AG09309 (cell line): ENCODE data around the gene LRRFIP2.

ENCODE experiments used
- DNase-seq: peaks from one replicate; pipeline ENCODE4 v3.0.0-alpha.2; 2010; ENCODE audit warnings: low read depth
- H3K4me3 ChIP-seq: 2 replicates; pipeline ENCODE4 v1.5.1; 2011; ENCODE audit warnings: mild to moderate bottlenecking, low read depth, low read length, moderate library complexity; ENCODE audit not compliant: control insufficient read depth
- TF ChIP-seq, protein P1 (sequence below): IDR thresholded peaks from 2 replicates; pipeline ENCODE4 v1.5.1; 2011; ENCODE audit warnings: mild to moderate bottlenecking, low read depth, low read length, inconsistent platforms; ENCODE audit not compliant: insufficient read depth, control insufficient read depth; ENCODE audit errors: missing control alignments

The LRRFIP2 gene

DNA sequence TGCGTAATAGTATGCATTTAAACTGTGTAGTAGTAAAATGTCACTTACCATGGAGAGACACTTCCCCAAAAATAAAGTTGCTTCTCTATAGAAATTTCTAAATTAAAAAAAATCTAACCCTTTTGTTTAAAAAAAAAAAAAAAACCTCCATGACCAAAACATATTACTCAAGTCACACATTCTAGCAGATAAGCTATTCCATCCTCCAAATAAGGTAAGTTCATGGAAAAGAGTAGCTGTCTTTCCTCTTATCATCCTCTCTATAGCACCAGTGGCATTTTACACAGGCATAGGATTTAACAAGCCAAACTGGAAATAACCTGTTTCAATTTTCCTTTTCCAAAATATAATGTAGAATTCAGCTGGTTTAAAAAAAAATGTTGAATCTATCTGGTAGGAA lies 57.4 kb downstream of the LRRFIP2 start:
- no peak for DNase-seq
- TF ChIP-seq, protein P1, sequence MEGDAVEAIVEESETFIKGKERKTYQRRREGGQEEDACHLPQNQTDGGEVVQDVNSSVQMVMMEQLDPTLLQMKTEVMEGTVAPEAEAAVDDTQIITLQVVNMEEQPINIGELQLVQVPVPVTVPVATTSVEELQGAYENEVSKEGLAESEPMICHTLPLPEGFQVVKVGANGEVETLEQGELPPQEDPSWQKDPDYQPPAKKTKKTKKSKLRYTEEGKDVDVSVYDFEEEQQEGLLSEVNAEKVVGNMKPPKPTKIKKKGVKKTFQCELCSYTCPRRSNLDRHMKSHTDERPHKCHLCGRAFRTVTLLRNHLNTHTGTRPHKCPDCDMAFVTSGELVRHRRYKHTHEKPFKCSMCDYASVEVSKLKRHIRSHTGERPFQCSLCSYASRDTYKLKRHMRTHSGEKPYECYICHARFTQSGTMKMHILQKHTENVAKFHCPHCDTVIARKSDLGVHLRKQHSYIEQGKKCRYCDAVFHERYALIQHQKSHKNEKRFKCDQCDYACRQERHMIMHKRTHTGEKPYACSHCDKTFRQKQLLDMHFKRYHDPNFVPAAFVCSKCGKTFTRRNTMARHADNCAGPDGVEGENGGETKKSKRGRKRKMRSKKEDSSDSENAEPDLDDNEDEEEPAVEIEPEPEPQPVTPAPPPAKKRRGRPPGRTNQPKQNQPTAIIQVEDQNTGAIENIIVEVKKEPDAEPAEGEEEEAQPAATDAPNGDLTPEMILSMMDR: no peak
- H3K4me3 ChIP-seq: no peak overlapping the region

DNA sequence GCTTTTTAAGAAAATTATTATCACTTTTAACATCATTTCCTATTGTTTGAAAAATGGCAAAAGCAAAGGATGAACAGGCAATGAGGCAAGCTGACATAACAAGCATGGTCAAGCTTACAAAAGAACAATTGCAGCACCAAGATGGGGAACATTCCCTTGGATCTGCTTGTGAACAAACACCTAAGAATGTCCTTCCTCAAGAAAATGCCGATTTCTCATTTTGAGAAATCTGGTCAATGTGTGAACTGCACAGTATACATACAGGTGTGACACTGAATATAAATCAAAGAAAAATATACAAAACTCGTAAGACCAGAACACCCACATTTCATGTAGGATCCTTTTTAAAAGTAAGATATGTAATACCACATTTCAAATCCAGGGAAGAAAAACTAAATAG lies 58.9 kb downstream of the LRRFIP2 start:
- no peak for DNase-seq
- TF ChIP-seq, protein P1: no peak

DNA sequence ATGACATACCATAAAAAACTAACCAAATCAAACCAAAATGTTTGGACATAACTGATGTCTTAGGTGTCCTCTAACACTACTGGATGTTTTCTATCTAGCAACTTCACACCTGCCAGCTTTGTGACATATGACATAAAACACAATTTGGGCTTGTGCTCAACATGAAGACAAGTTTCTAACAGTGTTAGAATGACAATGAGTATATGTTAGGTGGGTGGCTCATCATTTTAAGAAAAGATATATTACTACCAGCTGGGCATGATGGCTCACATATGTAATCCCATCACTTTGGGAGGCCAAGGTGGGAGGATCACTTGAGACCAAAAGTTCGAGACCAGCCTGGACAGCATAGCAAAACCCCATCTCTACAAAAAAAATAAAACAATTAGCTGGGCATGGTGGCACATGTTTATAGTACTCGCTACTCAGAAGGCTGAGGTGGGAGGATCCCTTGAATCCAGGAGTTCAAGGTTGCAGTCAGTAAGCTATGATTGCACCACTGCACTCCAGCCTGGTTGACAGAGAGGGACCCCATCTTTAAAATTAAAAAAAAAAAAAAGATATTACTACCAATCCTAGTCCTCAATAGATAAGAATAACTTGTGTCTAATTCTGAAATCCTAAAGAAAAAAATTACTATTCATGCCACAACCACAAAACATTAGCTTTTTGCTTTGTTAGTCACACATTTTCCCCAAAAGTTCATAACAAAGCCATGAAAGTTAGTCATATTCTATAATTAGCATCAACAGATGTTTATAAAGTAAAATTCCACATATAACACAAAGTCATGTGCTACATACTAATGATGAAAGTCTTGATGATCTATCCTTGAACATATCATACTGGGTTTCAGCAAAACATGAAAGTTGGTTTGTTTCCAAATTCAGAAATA lies 59.9 kb downstream of the LRRFIP2 start:
- DNase-seq: peak; percentile 82
- TF ChIP-seq, protein P1: no peak
- no peak overlapping the region for H3K4me3 ChIP-seq

More for the DNA sequence above, 58.9 kb downstream of the LRRFIP2 start:
- H3K4me3 ChIP-seq: no peak overlapping the region

DNA sequence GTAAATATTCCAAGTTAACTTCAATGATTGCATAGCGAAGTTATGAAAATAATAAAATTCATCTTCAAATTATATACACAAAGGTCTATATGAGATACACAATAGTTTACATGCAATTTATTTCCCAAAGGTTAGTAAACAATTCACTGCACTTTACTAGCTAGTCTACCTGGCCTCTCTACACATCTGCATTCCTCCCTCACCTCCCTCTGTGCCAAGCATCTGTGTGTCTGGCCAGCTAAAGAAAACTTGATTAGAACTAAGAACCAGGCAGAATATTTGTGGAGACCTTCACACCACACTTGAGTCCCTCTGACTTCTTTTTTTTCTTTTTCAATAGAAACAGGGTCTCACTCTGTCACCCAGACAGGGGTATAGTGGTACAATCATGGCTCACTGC lies 61.4 kb downstream of the LRRFIP2 start:
- H3K4me3 ChIP-seq: no peak overlapping the region
- TF ChIP-seq, protein P1: no peak
- no peak for DNase-seq

DNA sequence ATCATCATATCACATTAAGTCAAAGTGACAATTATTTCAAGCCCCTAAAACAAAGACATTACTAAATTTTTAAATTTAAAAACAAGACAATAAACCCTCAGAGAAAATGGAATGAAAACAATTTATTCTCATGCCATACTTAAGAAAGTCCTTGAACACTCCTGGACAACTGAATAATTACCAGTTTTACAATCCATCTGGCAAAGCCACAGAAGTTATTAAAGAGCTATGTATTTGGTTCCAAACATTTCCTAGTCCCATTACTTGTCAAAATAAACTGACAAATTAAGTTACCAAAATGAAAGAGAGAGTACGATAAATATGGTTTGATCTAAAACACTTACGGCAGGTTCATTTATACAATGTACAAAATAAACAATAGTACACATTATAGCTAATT lies 63.2 kb downstream of the LRRFIP2 start:
- H3K4me3 ChIP-seq: no peak overlapping the region
- DNase-seq: no peak
- TF ChIP-seq, protein P1: no peak

DNA sequence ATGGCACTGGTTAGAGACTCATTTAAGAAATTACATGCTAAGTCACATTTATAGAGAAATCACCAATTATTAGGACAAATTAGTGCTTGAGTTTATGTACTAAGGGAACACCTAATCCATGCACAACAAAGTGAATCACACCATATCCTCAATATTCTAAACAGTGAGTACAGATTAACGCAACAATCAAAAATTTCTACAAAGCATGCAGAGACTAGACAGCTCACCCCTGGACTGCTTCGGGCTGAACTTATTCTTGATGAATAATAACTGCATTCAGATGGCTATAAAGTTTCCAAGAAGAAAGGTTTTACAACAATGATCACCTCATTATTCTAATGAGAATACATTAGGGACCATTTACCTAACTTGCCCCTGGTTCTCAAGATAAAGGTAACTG lies 66.5 kb downstream of the LRRFIP2 start:
- H3K4me3 ChIP-seq: no peak overlapping the region
- DNase-seq: no peak
- TF ChIP-seq, protein P1: no peak
